Muscle layer of colon (tissue), 2 donors: Measurements from ENCODE around the gene NUP214.
"Not testable (repeated sequence)": the region's sequence is repeated elsewhere in the genome, so short reads cannot be mapped to it uniquely, and the experiment has no call there.

ENCODE experiments used
- H3K27ac ChIP-seq: one replicate; pipeline ENCODE4 v1.7.0; 2013; ENCODE audit warnings: low read depth, mild to moderate bottlenecking, low read length, moderate library complexity
- H3K27me3 ChIP-seq, 2 donors: one replicate each; pipeline ENCODE4 v1.7.0; 2013; ENCODE audit warnings: low read length in 2 of 2, mild to moderate bottlenecking in 2 of 2; ENCODE audit not compliant: insufficient read depth in 2 of 2, control insufficient read depth in 1 of 2
- H3K36me3 ChIP-seq: one replicate; pipeline ENCODE4 v1.7.0; 2013; ENCODE audit warnings: mild to moderate bottlenecking, low read length; ENCODE audit not compliant: insufficient read depth
- H3K4me1 ChIP-seq: one replicate; pipeline ENCODE4 v1.7.0; 2013; ENCODE audit warnings: mild to moderate bottlenecking, low read length; ENCODE audit not compliant: insufficient read depth
- H3K4me3 ChIP-seq, 2 donors: one replicate each; pipeline ENCODE4 v1.7.0; 2013; ENCODE audit warnings: low read length in 2 of 2, low read depth in 1 of 2, mild to moderate bottlenecking in 1 of 2, moderate library complexity in 1 of 2
- H3K9ac ChIP-seq: one replicate; pipeline ENCODE4 v1.7.0; 2013; ENCODE audit warnings: low read length
- H3K9me3 ChIP-seq: one replicate; pipeline ENCODE4 v1.7.0; 2013; ENCODE audit warnings: mild to moderate bottlenecking, low read length
- donor health status: abdominal sarcoma.
- donor health status: Adenocarcinoma of cecum.

The NUP214 gene

DNA sequence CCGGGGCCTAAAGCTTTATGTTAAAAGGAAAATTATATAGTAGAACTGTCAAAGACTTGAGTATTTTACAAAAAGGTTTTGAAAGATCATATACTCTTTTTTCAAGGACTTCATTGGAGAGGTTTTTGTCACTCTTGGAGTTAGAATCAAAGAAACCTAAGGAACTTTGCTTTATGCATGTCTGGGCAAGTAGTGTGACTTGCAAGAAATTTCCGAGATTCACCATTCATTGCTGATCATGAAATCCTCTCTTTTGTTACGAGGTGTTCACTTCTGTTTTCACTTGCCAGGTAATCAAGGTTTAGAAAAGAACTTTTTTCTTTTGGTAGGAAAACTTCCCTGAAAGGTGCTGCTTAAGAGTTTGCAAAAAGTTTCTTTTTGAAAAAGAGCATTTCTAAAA, 64.8 kb downstream of the NUP214 start:
- H3K9ac ChIP-seq, result no peak overlapping the region
- no peaks in the 10 kb centered on the region for H3K27me3 ChIP-seq
- H3K4me1 ChIP-seq, result no peaks in the 10 kb centered on the region
- H3K4me3 ChIP-seq, result no peak overlapping the region
- H3K9me3 ChIP-seq, result no peaks in the 10 kb centered on the region
- no peak overlapping the region for H3K27ac ChIP-seq
- H3K36me3 ChIP-seq, result peaks cover 48% of the 10 kb centered on the region

DNA sequence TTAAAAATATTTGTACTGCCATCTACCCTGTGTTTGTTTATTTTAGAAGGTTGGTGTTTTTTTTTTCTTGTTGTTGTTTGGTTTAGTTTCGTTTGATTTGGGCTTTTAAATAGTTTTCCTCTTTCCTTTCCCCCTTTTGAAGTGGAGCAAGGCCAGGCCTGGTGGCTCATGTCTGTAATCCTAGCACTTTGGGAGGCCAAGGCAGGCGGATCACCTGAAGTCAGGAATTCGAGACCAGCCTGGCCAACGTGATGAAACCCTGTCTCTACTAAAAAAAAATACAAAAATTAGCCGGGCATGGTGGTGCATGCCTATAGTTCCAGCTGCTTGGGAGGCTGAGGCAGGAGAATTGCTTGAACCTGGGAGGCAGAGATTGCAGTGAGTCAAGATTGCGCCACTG, 65.6 kb downstream of the NUP214 start:
- not testable (repeated sequence) for H3K4me3 ChIP-seq, H3K9me3 ChIP-seq, H3K4me1 ChIP-seq, H3K27me3 ChIP-seq, H3K9ac ChIP-seq, H3K27ac ChIP-seq
- peaks cover 48% of the 10 kb centered on the region for H3K36me3 ChIP-seq

DNA sequence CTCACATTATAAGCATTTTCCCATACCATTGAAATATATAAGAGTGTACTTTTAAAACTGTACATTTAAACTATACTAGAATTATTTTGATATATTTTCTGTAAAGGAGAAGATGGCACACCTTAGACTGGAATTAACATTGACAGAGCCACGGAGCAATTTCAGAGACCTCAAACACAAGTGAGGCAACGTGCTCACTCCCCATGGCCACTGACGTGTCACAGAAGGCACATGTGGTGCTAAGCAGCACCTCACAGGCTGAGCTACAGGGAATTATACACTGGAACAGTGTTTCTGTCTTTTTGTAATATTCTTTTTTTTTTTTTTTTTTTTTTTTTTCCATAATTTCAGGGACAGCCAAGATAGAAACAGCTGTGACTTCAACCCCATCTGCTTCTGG, 66.5 kb downstream of the NUP214 start:
- peaks cover 48% of the 10 kb centered on the region for H3K36me3 ChIP-seq
- no peak overlapping the region for H3K9ac ChIP-seq
- H3K4me1 ChIP-seq, result no peaks in the 10 kb centered on the region

DNA sequence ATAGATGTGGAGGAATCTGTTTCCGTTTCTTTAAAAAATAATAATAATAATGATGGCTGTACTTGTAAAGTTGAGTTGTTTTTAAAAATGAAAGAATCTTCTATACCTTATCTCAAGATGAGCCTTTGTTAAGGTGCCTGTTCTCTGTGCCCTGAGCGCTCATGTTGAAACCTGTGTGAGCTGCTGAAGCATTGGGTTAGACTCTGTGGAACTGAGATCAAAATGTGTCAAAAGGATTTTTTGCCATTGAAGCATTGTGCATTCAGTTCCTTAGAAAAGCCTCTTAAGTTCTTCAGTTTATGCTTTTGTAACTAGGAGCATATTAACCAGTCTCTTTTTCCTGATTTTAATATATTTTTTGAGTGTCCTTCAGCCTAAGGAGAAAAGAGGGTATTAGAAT, 67.7 kb downstream of the NUP214 start:
- no peak overlapping the region for H3K27ac ChIP-seq
- H3K36me3 ChIP-seq, result peaks cover 48% of the 10 kb centered on the region

More for the DNA sequence above, 66.5 kb downstream of the NUP214 start:
- H3K27me3 ChIP-seq, result no peaks in the 10 kb centered on the region
- no peak overlapping the region for H3K27ac ChIP-seq
- H3K9me3 ChIP-seq, result no peaks in the 10 kb centered on the region
- no peak overlapping the region for H3K4me3 ChIP-seq

DNA sequence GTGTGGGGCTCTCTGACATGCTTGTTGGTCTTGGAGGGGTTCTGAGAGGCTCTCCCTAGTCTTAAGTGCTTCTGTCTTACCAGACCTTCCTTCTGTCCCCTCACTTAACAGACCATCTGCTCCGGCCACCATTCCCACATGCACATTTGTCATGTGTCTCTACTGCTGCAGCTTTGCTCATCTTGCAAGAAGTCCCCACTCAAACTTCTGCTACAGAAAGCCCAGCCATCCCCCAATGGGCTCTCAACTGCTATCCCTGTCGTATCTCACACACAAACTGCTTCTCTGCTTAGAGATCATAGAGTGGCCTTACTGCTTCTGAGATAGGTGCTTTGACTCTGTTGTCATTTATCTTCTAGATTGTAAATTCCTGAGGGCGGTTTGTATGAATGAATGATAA, 69.4 kb downstream of the NUP214 start:
- Histone ChIP-seq H3K9ac (no peak overlapping the region), H3K4me1 (no peaks in the 10 kb centered on the region), H3K27me3 (no peaks in the 10 kb centered on the region), H3K36me3 (peaks cover 49% of the 10 kb centered on the region), H3K4me3 (no peak overlapping the region), H3K27ac (no peak overlapping the region), H3K9me3 (no peaks in the 10 kb centered on the region)

More for the DNA sequence above, 67.7 kb downstream of the NUP214 start:
- H3K9ac ChIP-seq, result no peak overlapping the region
- H3K9me3 ChIP-seq, result no peaks in the 10 kb centered on the region
- H3K27me3 ChIP-seq, result no peaks in the 10 kb centered on the region
- H3K4me3 ChIP-seq, result no peak overlapping the region
- H3K4me1 ChIP-seq, result no peaks in the 10 kb centered on the region

DNA sequence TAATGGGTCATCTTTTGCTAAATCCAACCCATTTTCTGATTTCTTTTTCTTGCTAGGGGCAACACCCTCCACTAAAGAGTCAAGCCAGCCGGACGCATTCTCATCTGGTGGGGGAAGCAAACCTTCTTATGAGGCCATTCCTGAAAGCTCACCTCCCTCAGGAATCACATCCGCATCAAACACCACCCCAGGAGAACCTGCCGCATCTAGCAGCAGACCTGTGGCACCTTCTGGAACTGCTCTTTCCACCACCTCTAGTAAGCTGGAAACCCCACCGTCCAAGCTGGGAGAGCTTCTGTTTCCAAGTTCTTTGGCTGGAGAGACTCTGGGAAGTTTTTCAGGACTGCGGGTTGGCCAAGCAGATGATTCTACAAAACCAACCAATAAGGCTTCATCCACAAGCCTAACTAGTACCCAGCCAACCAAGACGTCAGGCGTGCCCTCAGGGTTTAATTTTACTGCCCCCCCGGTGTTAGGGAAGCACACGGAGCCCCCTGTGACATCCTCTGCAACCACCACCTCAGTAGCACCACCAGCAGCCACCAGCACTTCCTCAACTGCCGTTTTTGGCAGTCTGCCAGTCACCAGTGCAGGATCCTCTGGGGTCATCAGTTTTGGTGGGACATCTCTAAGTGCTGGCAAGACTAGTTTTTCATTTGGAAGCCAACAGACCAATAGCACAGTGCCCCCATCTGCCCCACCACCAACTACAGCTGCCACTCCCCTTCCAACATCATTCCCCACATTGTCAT, 72.0 kb downstream of the NUP214 start:
- Histone ChIP-seq H3K4me3 (no peak overlapping the region), H3K36me3 (peaks cover 50% of the 10 kb centered on the region), H3K27ac (no peak overlapping the region), H3K9me3 (no peaks in the 10 kb centered on the region), H3K4me1 (no peaks in the 10 kb centered on the region), H3K9ac (no peak overlapping the region), H3K27me3 (no peaks in the 10 kb centered on the region)

DNA sequence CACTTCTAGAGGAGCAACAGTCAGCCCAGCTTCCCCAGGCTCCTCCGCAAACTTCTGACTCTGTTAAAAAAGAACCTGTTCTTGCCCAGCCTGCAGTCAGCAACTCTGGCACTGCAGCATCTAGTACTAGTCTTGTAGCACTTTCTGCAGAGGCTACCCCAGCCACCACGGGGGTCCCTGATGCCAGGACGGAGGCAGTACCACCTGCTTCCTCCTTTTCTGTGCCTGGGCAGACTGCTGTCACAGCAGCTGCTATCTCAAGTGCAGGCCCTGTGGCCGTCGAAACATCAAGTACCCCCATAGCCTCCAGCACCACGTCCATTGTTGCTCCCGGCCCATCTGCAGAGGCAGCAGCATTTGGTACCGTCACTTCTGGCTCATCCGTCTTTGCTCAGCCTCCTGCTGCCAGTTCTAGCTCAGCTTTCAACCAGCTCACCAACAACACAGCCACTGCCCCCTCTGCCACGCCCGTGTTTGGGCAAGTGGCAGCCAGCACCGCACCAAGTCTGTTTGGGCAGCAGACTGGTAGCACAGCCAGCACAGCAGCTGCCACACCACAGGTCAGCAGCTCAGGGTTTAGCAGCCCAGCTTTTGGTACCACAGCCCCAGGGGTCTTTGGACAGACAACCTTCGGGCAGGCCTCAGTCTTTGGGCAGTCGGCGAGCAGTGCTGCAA, 72.8 kb downstream of the NUP214 start:
- no peaks in the 10 kb centered on the region for H3K27me3 ChIP-seq
- no peaks in the 10 kb centered on the region for H3K4me1 ChIP-seq
- no peaks in the 10 kb centered on the region for H3K9me3 ChIP-seq
- no peak overlapping the region for H3K4me3 ChIP-seq
- H3K36me3 ChIP-seq, result peaks cover 47% of the 10 kb centered on the region
- H3K9ac ChIP-seq, result no peak overlapping the region
- H3K27ac ChIP-seq, result no peak overlapping the region

DNA sequence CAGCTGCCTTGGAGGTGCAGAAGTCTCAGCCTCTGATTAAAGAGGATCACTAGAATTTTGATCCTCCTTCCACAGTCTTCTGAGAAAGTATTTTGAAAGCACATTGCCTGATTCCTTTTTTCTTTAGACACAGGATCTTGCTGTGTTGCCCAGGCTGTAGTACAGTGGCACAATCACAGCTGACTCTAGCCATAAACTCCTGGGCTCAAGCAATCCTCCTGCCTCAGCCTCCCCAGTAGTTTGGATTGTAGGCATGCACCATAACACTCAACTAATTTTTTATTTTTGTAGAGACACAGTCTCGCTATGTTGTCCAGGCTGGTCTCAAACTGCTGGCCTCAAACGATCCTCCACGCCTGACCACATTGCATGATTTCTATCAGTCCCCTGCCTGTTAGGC, 76.5 kb downstream of the NUP214 start:
- peaks cover 45% of the 10 kb centered on the region for H3K36me3 ChIP-seq
- H3K9ac ChIP-seq, result no peak overlapping the region
- H3K9me3 ChIP-seq, result no peaks in the 10 kb centered on the region

DNA sequence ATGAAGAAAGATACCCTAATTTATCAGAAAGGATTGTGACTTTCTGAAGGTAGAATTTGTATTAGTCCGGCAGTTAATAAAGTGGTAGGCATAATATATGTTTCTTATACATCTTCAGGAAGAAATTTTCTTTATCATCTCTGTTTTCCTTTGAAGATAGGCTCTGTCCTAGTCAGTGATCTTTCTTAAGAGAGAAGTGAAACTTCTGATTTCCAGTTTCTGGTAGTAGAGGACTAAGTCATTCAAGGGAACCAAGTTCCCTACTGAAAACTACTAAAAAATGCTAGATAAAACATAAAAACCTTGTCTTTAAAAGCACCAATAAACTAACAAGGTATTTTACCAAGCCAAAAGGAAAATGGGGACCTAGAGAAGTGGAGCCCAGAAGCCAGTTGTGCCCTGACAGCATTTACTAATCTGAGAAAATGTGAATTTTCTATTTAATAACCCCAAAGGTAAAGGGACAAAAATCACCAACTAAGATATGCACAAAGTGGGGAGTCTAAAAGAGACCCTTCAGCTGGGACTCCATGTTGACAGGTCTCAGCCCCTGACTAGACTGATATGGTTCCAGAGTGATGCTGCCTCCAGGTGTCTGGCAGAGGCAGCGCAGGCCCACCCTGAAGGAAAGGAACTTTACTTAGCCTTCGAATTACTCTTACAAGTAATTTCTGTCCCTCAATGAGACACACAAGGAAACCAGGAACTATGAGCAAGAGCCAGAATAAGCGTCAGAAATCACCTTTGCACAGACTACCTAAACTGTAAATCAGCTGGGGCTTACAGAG, 78.2 kb downstream of the NUP214 start:
- Histone ChIP-seq H3K9ac (no peak overlapping the region), H3K36me3 (peaks cover 41% of the 10 kb centered on the region), H3K27ac (no peak overlapping the region), H3K4me1 (no peaks in the 10 kb centered on the region), H3K27me3 (no peaks in the 10 kb centered on the region), H3K9me3 (no peaks in the 10 kb centered on the region), H3K4me3 (no peak overlapping the region)

More for the DNA sequence above, 76.5 kb downstream of the NUP214 start:
- Histone ChIP-seq H3K27me3 (no peaks in the 10 kb centered on the region), H3K4me3 (no peak overlapping the region), H3K27ac (no peak overlapping the region), H3K4me1 (no peaks in the 10 kb centered on the region)

DNA sequence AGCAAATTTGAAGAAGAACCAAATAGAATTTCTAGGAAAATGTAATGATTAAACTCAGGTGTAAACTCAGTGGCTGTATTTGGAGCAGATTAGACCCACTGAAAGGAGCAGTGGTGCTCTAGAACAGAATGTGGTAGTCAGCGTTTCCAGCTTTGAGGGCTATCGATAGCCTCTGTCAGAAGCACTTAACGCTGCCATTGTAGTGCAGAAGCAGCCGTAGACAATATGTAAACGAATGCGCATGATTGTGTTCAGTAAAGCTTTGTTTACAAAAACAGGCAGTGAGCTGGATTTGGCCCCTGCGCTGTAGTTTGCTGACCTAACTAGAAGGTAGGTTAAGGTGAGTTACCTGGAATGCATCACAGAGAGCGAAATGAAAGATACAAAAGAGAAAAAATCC, 78.9 kb downstream of the NUP214 start:
- H3K27me3 ChIP-seq, result no peaks in the 10 kb centered on the region
- no peak overlapping the region for H3K27ac ChIP-seq
- no peak overlapping the region for H3K9ac ChIP-seq
- no peaks in the 10 kb centered on the region for H3K9me3 ChIP-seq
- peaks cover 35% of the 10 kb centered on the region for H3K36me3 ChIP-seq
- no peaks in the 10 kb centered on the region for H3K4me1 ChIP-seq
- no peak overlapping the region for H3K4me3 ChIP-seq

DNA sequence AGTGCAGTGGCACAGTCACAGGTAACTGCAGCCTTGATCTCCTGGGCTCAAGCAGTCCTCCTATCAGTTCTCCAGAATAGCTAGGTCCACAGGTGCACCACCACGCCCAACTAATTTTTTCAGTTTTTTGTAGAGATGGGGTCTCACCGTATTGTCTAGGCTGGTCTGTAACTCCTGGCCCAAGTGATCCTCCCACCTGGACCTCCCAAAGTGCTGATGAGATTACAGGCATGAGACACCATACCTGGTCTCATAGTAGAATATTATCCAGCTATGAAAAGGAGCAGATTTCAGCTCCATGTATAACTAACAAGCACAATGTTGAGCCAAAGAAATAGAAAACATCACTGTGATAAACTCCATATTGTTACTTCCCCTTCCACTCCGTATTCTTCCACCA, 81.1 kb downstream of the NUP214 start:
- Histone ChIP-seq H3K36me3 (peaks cover 33% of the 10 kb centered on the region), H3K4me3 (no peak overlapping the region)

More for the DNA sequence above, 81.1 kb downstream of the NUP214 start:
- H3K4me1 ChIP-seq, result no peaks in the 10 kb centered on the region
- no peak overlapping the region for H3K27ac ChIP-seq
- no peak overlapping the region for H3K9ac ChIP-seq
- no peaks in the 10 kb centered on the region for H3K9me3 ChIP-seq
- H3K27me3 ChIP-seq, result no peaks in the 10 kb centered on the region
